DOHH2 (cell line): ENCODE results near the gene USF2.
A peak's percentile ranks its signal among the peaks of the same experiment; 100 is the strongest.

Experiments
- H3F3A ChIP-seq: fragments of 200-600 bp; sonication (generic), shearing (Covaris generic); 2 replicates; pipeline ENCODE4 v1.6.0; 2016; ENCODE audit warnings: antibody characterized with exemption, mild to moderate bottlenecking; ENCODE audit not compliant: control insufficient read depth, insufficient read depth
- H3K27ac ChIP-seq: fragments of 200-600 bp; sonication (generic); 2 replicates; pipeline ENCODE4 v1.5.1; 2014; ENCODE audit warnings: low read depth, mild to moderate bottlenecking, low read length, moderate library complexity
- H3K27me3 ChIP-seq: fragments of 200-600 bp; sonication (generic); 2 replicates; pipeline ENCODE4 v1.6.1; 2014; ENCODE audit warnings: mild to moderate bottlenecking, low read length, mixed read lengths; ENCODE audit not compliant: control insufficient read depth
- H3K36me3 ChIP-seq: fragments of 200-600 bp; sonication (generic); 2 replicates; pipeline ENCODE4 v1.6.1; 2014; ENCODE audit warnings: mild to moderate bottlenecking, low read length, moderate library complexity, mixed read lengths; ENCODE audit not compliant: control insufficient read depth
- H3K4me1 ChIP-seq: fragments of 200-600 bp; sonication (generic); 2 replicates; pipeline ENCODE4 v1.6.1; 2014; ENCODE audit warnings: mild to moderate bottlenecking, low read length, mixed read lengths; ENCODE audit not compliant: control insufficient read depth
- H3K4me2 ChIP-seq: fragments of 200-600 bp; sonication (generic); 2 replicates; pipeline ENCODE4 v1.6.0; 2014; ENCODE audit warnings: mild to moderate bottlenecking, low read length, moderate library complexity
- H3K4me3 ChIP-seq: fragments of 200-600 bp; sonication (generic); 2 replicates; pipeline ENCODE4 v1.5.1; 2014; ENCODE audit warnings: mild to moderate bottlenecking, low read length, mixed read lengths
- H3K79me2 ChIP-seq: fragments of 200-600 bp; sonication (generic); 2 replicates; pipeline ENCODE4 v1.6.1; 2014; ENCODE audit warnings: mild to moderate bottlenecking, low read length, mixed read lengths; ENCODE audit not compliant: control insufficient read depth
- H3K9me2 ChIP-seq: fragments of 200-600 bp; sonication (generic); replicated peaks from 2 replicates; pipeline ENCODE4 v1.6.1; 2014; ENCODE audit warnings: mild to moderate bottlenecking, low read length, mixed read lengths; ENCODE audit not compliant: control insufficient read depth
- H3K9me3 ChIP-seq: fragments of 200-600 bp; sonication (generic); 2 replicates; pipeline ENCODE4 v1.6.1; 2014; ENCODE audit warnings: antibody characterized with exemption, low read length, mixed read lengths; ENCODE audit not compliant: control insufficient read depth, insufficient read depth
- H4K20me1 ChIP-seq: fragments of 200-600 bp; sonication (generic); 2 replicates; pipeline ENCODE4 v1.6.0; 2014; ENCODE audit warnings: low read depth, mild to moderate bottlenecking, antibody characterized with exemption, low read length, moderate library complexity; ENCODE audit not compliant: control insufficient read depth, insufficient read depth
- CTCF ChIP-seq: fragments of 200-600 bp; sonication (generic); IDR thresholded peaks from one replicate; pipeline ENCODE4 v1.5.1; 2014; ENCODE audit warnings: antibody characterized with exemption, mild to moderate bottlenecking, low read depth, low read length; ENCODE audit not compliant: poor library complexity, severe bottlenecking
- EZH2phosphoT487 ChIP-seq: fragments of 200-600 bp; sonication (generic); IDR thresholded peaks from 2 replicates; pipeline ENCODE4 v1.6.1; 2017; ENCODE audit warnings: borderline replicate concordance, mild to moderate bottlenecking, antibody characterized with exemption, low read length, moderate library complexity, mixed read lengths

Gene USF2

GRCh38 chr19:35222373-35223015 lies 46.3 kb upstream of the USF2 start:
- no peaks in the 10 kb centered on the region for H3F3A ChIP-seq
- H3K4me1 ChIP-seq, result peaks cover 24% of the 10 kb centered on the region
- no peak overlapping the region for H3K4me3 ChIP-seq
- H3K79me2 ChIP-seq, result no peaks in the 10 kb centered on the region
- no peak overlapping the region for H3K27ac ChIP-seq
- H3K27me3 ChIP-seq, result no peaks in the 10 kb centered on the region
- TF ChIP-seq EZH2phosphoT487 (no peak), CTCF (no peak)
- no peaks in the 10 kb centered on the region for H3K36me3 ChIP-seq
- 0 out of 2 replicates have a peak overlapping the region, but pooled peaks have one; percentile 6 for H3K4me2 ChIP-seq
- no peaks in the 10 kb centered on the region for H3K9me2 ChIP-seq
- H3K9me3 ChIP-seq, result peaks cover 9% of the 10 kb centered on the region; the same call in 1 of the 2 replicates
- no peaks in the 10 kb centered on the region for H4K20me1 ChIP-seq

- no peaks in the 10 kb centered on the region for H3K79me2 ChIP-seq
- H3F3A ChIP-seq, result no peaks in the 10 kb centered on the region
- no peaks in the 10 kb centered on the region for H3K27me3 ChIP-seq
- no peak overlapping the region for H3K27ac ChIP-seq
- H3K9me2 ChIP-seq, result no peaks in the 10 kb centered on the region
- no peak overlapping the region for H3K4me3 ChIP-seq
- H3K4me2 ChIP-seq, result no peak overlapping the region
- no peaks in the 10 kb centered on the region for H3K36me3 ChIP-seq
- peaks cover 22% of the 10 kb centered on the region for H3K4me1 ChIP-seq
- peaks cover 9% of the 10 kb centered on the region; the same call in 1 of the 2 replicates for H3K9me3 ChIP-seq
- TF ChIP-seq CTCF, result no peak
- TF ChIP-seq EZH2phosphoT487, result no peak
- H4K20me1 ChIP-seq, result no peaks in the 10 kb centered on the region
Observed at GRCh38 chr19:35223084-35223790, 45.5 kb upstream of the USF2 start.

- Histone ChIP-seq H3K79me2 (no peaks in the 10 kb centered on the region), H3K36me3 (no peaks in the 10 kb centered on the region), H4K20me1 (no peaks in the 10 kb centered on the region), H3K4me3 (no peak overlapping the region), H3K9me3 (peaks cover 6% of the 10 kb centered on the region; the same call in 1 of the 2 replicates), H3K27ac (no peak overlapping the region), H3K4me1 (peaks cover 22% of the 10 kb centered on the region), H3K4me2 (no peak overlapping the region), H3K9me2 (no peaks in the 10 kb centered on the region), H3K27me3 (no peaks in the 10 kb centered on the region), H3F3A (no peaks in the 10 kb centered on the region)
- no peak for TF ChIP-seq CTCF
- TF ChIP-seq EZH2phosphoT487, result no peak
Observed at GRCh38 chr19:35223862-35224505, 44.8 kb upstream of the USF2 start.
